NCI-H1436 (cell line): ENCODE measurements around the gene CEP126.
A peak's percentile ranks its signal among the peaks of the same experiment; 100 is the strongest.
"Not testable (repeated sequence)": the region's sequence is repeated elsewhere in the genome, so short reads cannot be mapped to it uniquely, and the experiment has no call there.

Source experiments
- DNase-seq: peaks from one replicate; lab custom pipeline; 2025; lab: John Stamatoyannopoulos, UW

CEP126 gene

DNA sequence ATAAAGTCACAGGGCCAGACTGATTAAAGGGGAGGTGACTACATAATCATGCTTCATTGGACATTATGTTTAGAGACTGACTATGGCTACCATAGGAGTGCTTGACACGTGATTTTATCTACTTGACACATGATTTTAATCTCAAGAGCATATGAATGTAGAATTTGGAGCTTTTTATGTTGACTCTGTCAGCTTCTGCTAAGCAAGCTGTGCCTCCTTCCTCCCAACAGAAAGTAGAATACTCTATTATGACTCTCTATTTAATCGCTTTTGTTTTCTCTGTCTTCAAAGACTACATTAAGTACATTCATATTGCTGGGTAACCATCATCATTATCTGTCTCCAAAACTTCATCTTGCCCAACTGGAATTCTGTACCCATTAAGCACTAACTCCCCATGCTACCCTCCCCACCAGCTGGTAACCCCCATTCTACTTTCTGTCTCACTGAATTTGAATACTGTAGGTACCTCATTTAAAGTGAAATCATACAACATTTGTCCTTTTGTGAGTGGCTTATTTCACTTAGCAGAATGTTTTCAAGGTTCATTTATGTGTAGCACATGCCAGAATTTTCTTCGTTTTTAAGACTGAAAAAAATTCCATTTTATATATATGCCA is 26.2 kb downstream of the CEP126 start:
- DNase-seq: no peak

DNA sequence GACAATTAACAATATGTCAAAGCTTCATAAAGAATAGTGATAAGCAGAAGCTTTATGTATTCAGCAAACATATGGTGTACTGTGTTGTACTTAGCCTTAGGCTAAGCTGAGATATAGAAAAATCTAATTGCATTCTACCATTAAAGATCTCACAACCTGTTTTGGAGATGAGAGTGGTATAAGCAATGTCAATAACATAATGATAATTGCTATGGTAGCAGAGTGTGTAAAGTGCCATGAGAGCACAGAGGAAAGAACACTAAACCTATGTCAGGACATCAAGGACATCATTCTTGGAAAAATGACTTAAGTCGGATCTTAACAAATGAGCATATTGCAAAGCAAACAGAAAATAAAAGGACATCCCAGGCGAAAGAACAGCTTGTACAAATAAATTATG is 30.1 kb downstream of the CEP126 start:
- DNase-seq: peak; percentile 65

DNA sequence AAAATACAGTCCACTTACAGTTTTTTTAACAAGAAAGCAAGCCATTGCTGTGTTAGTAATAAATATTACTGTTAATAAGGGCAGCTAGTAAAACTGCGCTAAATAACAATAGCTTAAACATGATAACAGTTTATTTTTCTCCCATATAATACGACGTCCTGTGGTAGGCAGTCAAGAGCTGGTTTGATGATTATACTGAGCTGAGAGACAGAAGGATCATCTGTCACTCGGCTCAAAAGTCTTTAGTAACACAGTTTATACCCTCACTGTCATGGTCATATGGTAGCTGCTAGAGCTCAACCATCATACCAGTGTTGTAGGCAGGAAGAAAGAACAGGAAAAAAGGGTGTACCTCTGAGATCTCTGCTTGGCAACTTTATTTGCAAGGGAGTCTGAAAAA is 30.6 kb downstream of the CEP126 start:
- no peak for DNase-seq

DNA sequence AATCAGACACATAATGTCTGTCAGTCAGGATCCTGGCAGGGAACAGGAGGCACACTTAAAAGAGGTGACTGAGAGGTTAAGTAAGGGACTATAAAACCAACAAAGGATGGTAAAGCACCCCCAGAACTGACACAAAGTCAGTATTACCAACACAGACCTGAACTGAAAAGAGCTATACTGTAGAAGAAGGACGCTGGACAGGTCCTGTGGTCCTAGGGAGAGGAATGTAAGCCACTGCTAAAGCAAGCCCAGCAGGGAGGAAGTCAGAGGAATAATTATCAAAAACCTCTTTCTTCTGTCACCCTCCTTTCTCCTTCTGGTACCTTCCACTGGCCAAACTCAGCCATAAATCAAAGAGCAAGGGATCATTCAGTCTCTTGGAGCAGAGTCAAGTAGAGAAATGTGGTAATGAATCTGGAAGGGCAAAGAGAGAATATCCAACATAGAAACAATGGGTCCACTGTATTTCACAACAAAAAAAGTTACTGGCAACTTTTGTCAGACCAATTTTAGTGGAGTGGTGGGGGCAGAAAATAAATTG is 34.9 kb downstream of the CEP126 start:
- DNase-seq: no peak

DNA sequence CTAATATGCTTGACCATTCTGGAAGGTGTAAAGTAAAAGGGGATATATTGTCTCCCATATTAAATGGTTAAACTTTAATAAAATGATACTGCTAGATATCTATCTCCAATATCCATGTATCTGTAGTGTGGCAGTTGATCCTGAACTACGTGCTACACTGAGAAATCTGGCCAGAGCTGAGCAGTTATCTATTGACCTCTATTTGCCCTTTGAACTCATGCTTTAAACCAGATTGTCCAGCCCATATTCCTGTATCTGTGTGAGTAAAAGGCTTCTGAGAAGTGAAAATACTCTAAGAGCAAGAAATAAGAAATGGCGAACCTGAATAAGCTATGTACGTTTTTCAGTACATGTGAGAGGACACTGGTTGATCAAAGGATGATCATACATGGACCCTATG is 40.5 kb downstream of the CEP126 start:
- no peak for DNase-seq

DNA sequence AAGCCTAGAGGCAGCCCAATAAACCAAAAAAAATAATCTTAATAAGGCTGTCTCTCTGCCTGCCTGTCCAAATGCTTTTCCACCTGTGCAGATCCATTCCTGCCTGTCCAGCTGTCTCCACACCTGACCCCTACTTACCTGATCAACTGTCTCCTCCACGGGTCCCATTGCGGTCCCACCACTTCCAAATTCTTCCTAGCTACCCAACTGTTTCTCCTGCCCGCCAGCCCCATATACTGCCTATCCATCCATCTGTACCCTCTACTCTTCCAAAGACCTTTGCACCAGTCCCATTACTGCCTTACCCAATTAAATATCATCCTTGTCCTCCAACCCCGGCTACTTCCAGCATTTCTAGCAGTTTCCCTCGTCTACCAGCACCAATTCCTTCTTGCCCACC is 40.9 kb downstream of the CEP126 start:
- DNase-seq: no peak

DNA sequence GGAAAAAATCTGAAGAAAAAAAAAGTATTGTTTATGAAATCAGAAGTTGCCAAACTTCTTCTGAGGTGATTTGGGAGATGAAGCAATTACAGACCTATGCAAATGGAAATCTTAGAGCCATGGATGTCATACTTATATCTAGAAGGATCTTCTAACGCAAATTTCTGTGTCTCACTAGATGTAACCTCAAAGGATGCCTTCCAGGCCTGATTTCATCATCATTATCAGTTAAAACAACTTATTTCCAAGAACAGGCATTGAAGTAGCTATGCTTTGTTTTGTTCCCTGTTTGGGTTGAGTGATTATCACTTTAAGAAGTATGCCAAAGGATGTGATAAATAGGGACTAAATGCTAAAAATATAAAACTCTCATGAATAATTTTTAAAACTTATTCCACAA is 45.4 kb downstream of the CEP126 start:
- no peak for DNase-seq

DNA sequence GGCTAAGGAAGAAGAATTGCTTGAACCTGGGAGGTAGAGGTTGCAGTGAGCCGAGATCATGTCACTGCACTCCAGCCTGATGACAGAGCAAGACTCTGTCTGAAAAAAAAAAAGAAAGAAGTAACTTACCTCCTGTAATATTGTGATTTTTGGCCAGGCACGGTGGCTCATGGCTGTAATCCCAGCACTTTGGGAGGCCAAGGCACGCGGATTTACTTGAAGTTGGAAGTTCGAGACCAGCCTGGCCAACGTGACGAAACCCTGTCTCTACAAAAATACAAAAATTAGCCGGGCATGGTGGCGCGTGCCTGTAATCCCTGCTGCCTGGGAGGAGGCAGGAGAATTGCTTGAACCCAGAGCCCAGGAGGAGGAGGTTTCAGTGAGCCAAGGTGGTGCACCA is 49.4 kb downstream of the CEP126 start:
- DNase-seq: not testable (repeated sequence)

DNA sequence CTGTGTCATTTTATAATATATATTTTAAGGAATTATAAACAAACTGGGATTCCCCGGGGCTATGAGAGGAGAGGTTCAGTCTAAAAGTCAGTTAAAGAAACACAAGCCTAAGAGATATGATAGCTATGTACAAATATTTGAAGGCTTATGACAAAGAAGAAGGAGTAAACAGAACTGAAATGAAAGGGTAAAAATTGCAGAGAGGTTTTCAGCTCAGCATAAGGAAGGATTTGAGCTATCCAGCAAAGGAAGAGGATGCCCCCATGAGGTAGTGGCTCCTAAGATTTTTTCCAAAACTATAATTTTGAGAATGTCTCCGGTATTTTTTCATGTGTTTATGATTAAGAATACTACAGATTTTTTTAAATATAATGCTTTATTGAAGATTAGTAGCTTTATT is 59.4 kb downstream of the CEP126 start:
- DNase-seq: no peak

DNA sequence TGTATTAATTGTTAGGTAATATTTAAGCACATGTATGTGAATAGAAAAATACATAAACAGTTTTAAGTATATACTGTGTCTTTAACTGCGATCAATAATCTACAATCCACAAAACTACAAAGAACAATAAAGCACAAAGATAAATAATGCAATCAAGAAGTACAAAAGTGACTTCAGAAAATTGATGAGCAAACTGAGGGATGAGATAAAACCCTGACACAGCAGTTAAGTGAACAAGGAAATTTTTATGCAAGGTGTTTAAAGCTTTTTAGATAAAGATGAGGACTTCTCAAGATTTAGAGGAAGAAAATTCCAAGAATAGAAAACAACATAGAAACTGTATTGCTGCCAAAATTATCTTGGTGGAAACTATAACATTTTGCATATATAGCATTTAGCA is 60.0 kb downstream of the CEP126 start:
- DNase-seq: no peak

DNA sequence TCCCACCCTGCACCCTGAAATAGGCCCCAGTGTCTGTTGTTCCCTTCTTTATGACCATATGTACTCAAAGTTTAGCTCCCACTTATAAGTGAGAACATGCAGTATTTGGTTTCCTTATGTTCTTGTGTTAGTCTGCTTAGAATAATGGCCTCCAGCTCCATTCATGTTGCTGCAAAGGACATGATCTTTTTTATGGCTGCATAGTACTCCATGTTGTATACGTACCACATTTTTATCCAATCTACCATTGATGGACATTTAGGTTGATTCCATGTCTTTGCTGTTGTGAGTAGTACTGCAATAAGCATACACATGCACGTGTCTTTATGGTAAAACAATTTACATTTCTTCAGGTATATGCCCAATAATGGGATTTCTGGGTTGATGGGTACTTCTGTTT is 60.9 kb downstream of the CEP126 start:
- DNase-seq: no peak

DNA sequence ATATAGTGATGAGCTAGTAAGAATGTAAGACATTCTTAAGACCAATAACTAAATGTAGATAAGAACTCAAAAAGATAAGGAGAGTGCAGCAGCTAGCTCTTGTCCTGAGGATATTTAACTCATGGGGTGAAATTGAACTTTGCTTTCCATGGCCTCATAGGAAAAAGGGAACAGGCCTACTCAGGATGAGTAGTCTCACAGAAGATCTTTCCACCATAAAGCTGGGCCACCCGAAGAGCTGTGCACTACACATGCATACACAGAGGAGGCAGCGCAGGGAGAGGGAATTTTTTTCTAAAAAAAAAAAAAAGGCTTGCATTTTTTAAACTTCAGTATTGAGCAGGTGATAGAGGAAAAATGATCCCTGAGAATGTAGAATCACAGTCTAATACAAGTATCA is 72.6 kb downstream of the CEP126 start:
- DNase-seq: no peak

DNA sequence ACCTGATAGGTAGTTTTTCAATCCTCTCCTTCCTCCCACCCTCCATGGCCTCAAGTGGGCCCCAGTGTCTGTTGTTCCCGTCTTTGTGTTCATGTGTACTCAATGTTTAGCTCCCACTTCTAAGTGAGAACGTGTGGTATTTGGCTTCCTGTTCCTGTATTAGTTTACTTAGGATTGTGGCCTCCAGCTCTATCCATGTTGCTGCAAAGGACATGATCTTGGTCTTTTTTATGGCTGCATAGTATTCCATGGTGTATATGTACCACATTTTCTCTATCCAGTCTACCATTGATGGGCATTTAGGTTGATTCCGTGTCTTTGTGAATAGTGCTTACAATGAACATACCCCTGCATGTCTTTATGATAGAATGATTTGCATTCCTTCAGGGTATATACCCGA is 78.4 kb downstream of the CEP126 start:
- no peak for DNase-seq

DNA sequence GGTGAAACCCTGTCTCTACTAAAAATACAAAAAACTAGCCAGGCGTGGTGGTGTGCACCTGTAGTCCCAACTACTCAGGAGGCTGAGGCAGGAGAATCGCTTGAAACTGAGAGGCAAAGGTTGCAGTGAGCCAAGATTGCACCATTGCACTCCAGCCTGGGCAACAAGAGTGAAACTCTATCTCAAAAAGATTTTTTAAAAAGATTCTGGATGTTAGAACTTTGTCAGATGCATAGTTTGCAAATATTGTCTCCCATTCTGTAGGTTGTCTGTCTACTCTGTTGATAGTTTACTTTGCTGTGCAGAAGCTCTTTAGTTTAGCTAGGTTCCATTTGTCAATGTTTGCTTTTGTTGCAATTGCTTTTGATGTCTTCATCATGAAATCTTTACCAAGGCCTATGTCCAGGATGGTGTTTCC is 79.3 kb downstream of the CEP126 start:
- not testable (repeated sequence) for DNase-seq

DNA sequence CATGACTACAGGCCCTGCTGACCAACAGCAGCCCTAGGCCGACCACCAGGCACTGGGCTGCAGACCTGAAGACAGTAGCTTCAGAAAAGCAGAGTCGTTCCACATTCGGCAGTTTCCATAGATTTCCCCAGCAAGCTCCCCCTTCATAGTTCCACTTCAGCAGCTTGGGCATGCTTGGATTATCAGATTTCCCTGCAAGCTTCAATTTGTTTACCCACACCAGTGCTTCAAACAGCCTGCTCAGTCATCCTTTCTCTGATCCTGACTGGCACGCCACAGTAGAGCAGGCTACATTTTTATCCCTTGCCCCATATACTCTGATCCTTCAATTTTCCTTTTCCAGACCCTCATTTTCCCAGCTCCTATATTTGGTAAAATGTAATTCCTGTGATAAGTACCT is 81.3 kb downstream of the CEP126 start:
- DNase-seq: no peak

DNA sequence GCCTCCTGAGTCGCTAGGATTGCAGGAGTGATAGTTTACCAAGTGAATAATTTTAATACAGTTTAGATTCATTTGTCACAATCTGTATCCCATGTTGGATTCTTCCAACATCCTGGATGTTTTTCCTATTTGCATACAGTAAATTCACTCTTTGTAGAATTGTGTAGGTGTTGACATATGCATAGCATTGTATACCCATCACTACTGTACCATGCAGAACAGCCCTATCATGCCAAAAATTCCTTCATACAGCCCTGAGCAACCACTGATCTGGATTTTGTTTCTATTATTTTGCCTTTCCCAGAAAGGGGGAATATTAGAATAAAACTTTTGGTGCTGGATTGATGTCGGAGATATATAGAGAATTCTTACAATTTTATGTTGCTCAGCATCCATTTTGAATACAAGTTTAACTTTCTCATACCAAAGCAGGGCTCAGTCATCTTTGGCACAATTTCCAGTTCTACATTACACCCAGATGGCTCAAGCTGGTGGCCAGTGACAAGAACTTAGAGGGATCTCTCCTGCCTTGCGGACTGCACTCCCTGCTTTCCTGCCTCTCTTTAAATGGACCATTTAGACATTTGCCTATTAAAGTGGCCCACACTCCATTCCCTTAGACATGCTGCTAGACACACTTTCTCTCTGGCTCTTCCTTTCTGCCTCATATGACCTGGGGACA is 87.0 kb downstream of the CEP126 start:
- no peak for DNase-seq

DNA sequence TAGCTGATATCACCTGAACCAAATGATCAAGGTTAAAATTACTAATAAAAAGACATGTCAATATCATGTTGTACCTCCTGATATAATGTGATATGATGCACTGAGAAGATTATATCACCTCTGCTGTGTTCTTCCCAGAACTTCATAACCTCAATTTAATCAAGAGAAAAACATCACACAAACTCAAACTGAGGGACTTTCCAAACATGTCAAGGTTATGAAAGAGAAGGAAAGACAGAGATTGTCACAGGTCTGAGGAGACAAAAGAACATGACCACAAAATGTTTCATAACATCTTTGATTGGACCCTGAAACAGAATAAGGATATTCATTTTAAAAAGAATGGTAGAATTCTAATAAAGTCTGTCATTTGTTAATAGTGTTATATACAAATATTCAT is 89.4 kb downstream of the CEP126 start:
- DNase-seq: no peak

DNA sequence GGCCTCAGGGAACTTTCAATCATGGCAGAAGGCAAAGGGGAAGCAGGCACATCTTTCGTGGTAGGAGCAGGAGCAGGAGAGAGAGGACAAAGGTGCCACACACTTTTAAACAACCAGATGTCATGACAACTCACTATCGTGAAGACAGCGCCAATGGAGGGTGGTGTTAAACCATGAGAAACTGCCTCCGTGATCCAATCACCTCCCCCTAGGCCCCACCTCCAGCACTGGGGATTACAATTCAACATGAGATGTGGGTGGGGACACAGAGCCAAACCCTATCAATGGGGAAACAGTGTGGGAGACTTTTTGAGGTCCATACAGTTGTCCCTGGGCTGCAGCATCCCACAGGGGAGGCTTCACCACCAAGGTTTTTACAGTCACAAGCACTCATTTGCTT is 90.5 kb downstream of the CEP126 start:
- no peak for DNase-seq

DNA sequence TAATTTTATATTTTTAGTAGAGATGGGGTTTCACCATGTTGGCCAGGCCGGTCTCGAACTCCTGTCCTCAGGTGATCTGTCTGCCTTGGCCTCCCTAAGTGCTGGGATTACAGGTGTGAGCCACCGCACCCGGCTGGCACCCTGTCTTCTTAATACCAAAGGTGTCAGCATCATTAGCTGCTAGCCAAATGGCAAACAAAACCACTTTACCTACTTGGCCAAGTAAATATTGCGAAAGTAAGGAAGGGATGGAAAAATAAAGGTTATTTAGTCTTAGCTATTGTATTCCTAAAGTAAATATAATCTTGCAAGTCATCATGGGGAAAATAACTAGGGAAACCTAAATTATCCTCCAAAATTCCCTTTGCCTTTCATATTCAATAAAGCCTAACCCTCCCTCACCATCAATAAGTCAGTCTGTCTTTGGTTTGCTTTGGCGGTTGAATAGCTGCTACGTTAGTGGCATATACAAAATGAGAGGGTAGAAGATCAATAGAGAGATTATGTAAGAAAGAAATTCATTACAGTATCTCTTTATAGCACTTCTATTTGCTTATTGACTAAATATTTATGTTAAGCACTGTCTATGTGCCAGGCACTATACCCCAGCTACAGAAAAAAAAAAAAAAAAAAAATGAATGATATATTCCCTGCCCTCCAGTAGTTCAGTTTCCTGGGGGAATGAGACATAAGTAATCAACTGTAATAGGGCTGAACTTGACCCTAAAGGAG is 92.2 kb downstream of the CEP126 start:
- DNase-seq: no peak

DNA sequence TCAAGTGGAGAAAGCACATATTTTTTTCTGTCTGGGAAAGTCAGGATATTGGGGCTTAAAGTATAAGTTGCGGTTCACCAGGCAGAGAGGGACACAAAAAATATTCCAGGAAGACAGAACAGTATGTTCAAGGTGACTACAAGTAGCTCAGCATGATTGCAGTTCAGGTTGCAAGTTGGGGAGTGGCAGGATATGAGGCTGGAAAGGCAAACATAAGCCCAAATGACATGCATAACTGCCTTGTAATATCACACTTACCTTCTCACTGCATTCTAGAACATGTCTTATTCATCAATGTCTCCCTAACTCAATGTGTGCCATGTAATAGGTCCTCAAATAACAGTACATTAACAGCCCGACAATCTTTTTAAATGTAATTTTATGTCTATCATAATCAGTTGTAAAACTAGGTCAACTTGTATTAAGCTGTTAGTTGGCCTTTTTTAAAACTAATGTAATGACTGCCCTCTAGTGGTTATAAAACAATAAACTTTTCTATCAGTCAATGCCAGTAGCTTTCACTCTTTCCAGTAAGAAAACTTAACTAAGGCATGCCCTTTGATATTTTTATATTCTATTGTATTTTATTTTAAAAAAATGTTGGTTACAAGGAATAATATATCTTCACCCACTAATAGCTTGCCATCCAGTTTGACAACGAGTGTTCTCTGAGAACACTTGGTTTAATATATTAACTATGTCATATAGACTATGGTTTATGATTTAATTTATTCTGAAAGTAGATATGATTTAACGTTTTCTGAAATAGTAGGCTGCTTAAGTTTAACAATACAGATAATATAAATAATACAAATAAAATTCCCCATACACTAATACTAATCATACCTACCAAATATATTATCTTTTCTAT is 93.0 kb downstream of the CEP126 start:
- peak; percentile 62 for DNase-seq

DNA sequence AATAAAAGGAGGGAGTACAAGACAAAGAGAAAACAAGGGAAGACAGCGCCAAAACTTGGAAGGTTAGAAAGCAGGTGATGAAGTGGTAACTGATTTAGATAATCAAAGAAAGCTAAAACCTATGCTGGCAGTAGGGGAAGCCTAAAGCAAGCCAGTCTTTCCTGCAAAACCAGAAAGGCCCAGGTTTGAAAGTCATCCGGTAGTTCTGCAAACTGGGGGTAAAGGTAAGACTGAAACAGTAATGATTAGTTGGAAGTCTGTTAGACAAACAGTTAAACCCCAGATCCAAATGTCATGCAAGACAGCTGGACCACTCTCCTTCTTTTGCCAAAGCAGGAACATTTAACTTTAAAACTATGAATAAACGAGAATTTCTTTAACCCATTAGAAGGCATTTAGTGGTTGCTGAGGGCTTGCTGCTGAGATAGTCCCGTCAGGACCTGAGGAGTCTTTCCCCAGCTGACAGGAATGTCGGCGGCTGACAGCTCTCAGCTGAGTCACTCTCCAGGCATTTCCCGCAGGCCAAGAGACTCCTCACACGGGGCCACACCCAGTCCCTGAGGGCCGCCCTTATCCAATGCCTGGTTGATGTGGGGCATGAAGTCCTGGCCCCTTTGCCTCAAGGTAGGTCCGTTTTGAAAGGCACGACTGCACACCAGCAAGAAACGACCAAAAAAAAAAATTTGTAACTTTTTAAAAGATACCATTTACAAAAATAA is 96.1 kb downstream of the CEP126 start:
- DNase-seq: no peak

DNA sequence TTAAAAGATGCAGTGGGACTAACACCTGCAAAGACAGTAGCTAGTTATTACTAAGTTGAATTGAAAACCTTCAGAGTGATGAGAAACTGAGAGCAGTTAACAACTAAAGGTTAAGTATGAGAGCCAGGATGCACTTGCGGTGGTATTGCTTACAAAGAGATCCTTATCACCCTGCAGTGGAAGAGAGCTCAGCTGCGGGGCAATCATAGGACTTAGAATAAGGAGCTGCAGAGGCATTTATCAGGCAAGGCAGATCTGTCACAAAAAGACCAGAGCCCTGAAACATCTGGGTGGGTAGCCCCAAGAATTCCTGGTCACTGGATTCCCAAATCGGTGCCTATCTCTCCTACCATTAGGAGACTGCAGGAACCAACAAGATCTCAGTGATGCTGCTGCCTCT is 98.1 kb downstream of the CEP126 start:
- DNase-seq: no peak
